OCI-LY7 (cell line): ENCODE data around the gene ST6GALNAC6. TPM values are rescaled to one million over a fixed set of nuclear protein-coding genes. Genes with fewer than 3 reads are reported as not detected.

ENCODE experiments used
- BruUV-seq: library from RNA; stranded (reverse); fragments of 400-500 nt; replicated peaks from 2 replicates; lab custom pipeline; 2021; lab: Mats Ljungman, UMichigan
- CTCF ChIA-PET: fragments of 300-600 bp; sonication (Branson Sonifier 250); formaldehyde crosslinking; loops from one replicate; lab custom pipeline; 2022; ENCODE audit warnings: antibody characterized with exemption; ENCODE audit not compliant: unreplicated experiment; lab: Charles Lee
- POLR2A ChIA-PET: fragments of 300-600 bp; sonication (Branson Sonifier 250); formaldehyde crosslinking; loops from one replicate; lab custom pipeline; 2022; ENCODE audit warnings: antibody characterized with exemption; lab: Charles Lee
- DNase-seq: peaks from one replicate; pipeline ENCODE4 v3.0.0-alpha.2; 2015; ENCODE audit warnings: low spot score
- H2AFZ ChIP-seq: fragments of 200-600 bp; sonication (generic), shearing (Covaris generic); 2 replicates; pipeline ENCODE4 v1.6.1; 2014; ENCODE audit warnings: mild to moderate bottlenecking, antibody characterized with exemption, low read length, moderate library complexity
- H3K27ac ChIP-seq: fragments of 200-600 bp; sonication (generic); 2 replicates; pipeline ENCODE4 v1.5.1; 2014; ENCODE audit warnings: mixed run types, low read depth, mild to moderate bottlenecking, moderate library complexity, low read length, inconsistent platforms; ENCODE audit not compliant: poor library complexity, severe bottlenecking
- H3K36me3 ChIP-seq: fragments of 200-600 bp; sonication (generic); 2 replicates; pipeline ENCODE4 v1.6.1; 2014; ENCODE audit warnings: mild to moderate bottlenecking, antibody characterized with exemption, low read length, moderate library complexity, mixed read lengths; ENCODE audit not compliant: insufficient read depth
- H3K4me1 ChIP-seq: fragments of 200-600 bp; sonication (generic); 2 replicates; pipeline ENCODE4 v1.5.1; 2014; ENCODE audit warnings: mild to moderate bottlenecking, low read length; ENCODE audit not compliant: insufficient read depth, poor library complexity, severe bottlenecking
- H3K4me2 ChIP-seq: fragments of 200-600 bp; sonication (generic); 2 replicates; pipeline ENCODE4 v1.6.1; 2014; ENCODE audit warnings: mild to moderate bottlenecking, low read length
- H3K4me3 ChIP-seq: fragments of 200-600 bp; sonication (generic); 2 replicates; pipeline ENCODE4 v1.5.1; 2014; ENCODE audit warnings: mild to moderate bottlenecking, low read depth, low read length; ENCODE audit not compliant: poor library complexity, severe bottlenecking
- H3K79me2 ChIP-seq: fragments of 200-600 bp; sonication (generic); 2 replicates; pipeline ENCODE4 v1.6.1; 2016; ENCODE audit warnings: low read depth, mild to moderate bottlenecking, low read length, moderate library complexity, mixed read lengths; ENCODE audit not compliant: insufficient read depth
- H3K9me2 ChIP-seq: fragments of 200-600 bp; sonication (generic); 2 replicates; pipeline ENCODE4 v1.6.1; 2016; ENCODE audit warnings: mild to moderate bottlenecking, low read length, mixed read lengths; ENCODE audit not compliant: insufficient read depth
- H3K9me3 ChIP-seq: fragments of 200-600 bp; sonication (generic); 2 replicates; pipeline ENCODE4 v1.6.1; 2014; ENCODE audit warnings: mild to moderate bottlenecking, mixed run types, low read length, mixed read lengths
- H4K20me1 ChIP-seq: fragments of 200-600 bp; sonication (generic); 2 replicates; pipeline ENCODE4 v1.6.1; 2014; ENCODE audit warnings: mild to moderate bottlenecking, antibody characterized with exemption, low read length, moderate library complexity, mixed read lengths; ENCODE audit not compliant: insufficient read depth
- CTCF ChIP-seq: fragments of 200-600 bp; sonication (generic); conservative IDR thresholded peaks from 2 replicates; pipeline ENCODE4 v1.5.1; 2014; ENCODE audit warnings: mild to moderate bottlenecking, antibody characterized with exemption, low read length, moderate library complexity, mixed read lengths
- EZH2phosphoT487 ChIP-seq: fragments of 200-600 bp; sonication (generic); IDR thresholded peaks from 2 replicates; pipeline ENCODE4 v1.6.1; 2018; ENCODE audit warnings: low read depth, borderline replicate concordance, mild to moderate bottlenecking, mixed run types, antibody characterized with exemption, low read length, moderate library complexity, mixed read lengths
- intact Hi-C: fragments of 100-400 bp; cut with micrococcal nuclease; formaldehyde crosslinking; loops from one replicate; pipeline ENCODE4 v1.10.0; 2022; ENCODE audit not compliant: unreplicated experiment
- total RNA-seq, 2 experiments: library from RNA; depleted of rRNA in 1 of 2; stranded (reverse); fragments of >200 nt in 1 of 2; shearing (Covaris generic) in 1 of 2; gene quantifications; 2 replicates each; pipeline ENCODE4 v1.2.3, GENCODE V29; 2014 to 2022

Gene ST6GALNAC6
- total RNA-seq, 2 experiments from 2014 or later: 43.7 to 51.3 TPM

- no peak overlapping the region for H3K4me2 ChIP-seq
- CTCF ChIA-PET: no interaction called here
- no peak for DNase-seq
- 0 out of 2 replicates have a peak, but pooled peaks cover 20% of the 10 kb centered on the region for H3K9me3 ChIP-seq
- H4K20me1 ChIP-seq: 0 out of 2 replicates have a peak, but pooled peaks cover 3% of the 10 kb centered on the region
- no peak overlapping the region for H3K27ac ChIP-seq
- H3K79me2 ChIP-seq: no peaks in the 10 kb centered on the region
- no TSS peak for BruUV-seq
- no peak overlapping the region for H3K4me3 ChIP-seq
- TF ChIP-seq CTCF (no peak), EZH2phosphoT487 (no peak)
- H3K4me1 ChIP-seq: peaks cover 32% of the 10 kb centered on the region
- H3K9me2 ChIP-seq: no peaks in the 10 kb centered on the region
- peaks cover 58% of the 10 kb centered on the region for H3K36me3 ChIP-seq
- POLR2A ChIA-PET: no interaction called here
- H2AFZ ChIP-seq: no peak overlapping the region
- intact Hi-C loops: no loop called here
Observed at GRCh38 chr9:127895811-127896210, 3.6 kb downstream of the ST6GALNAC6 start.

- intact Hi-C loops: no loop called here
- no peaks in the 10 kb centered on the region for H3K79me2 ChIP-seq
- POLR2A ChIA-PET: no interaction called here
- peaks cover 77% of the 10 kb centered on the region for H3K36me3 ChIP-seq
- H3K4me1 ChIP-seq: peaks cover 16% of the 10 kb centered on the region
- 0 out of 2 replicates have a peak, but pooled peaks cover 3% of the 10 kb centered on the region for H4K20me1 ChIP-seq
- TF ChIP-seq CTCF (no peak), EZH2phosphoT487 (no peak)
- no peak for DNase-seq
- H3K9me2 ChIP-seq: no peaks in the 10 kb centered on the region
- no peak overlapping the region for H3K4me3 ChIP-seq
- H3K4me2 ChIP-seq: no peak overlapping the region
- CTCF ChIA-PET: interaction anchor here (0.6 kb wide), 1 partner anchor 207 kb away, joined by 3 read pairs; no protein-coding TSS in a partner anchor
- H2AFZ ChIP-seq: no peak overlapping the region
- H3K27ac ChIP-seq: no peak overlapping the region
- H3K9me3 ChIP-seq: 0 out of 2 replicates have a peak, but pooled peaks cover 20% of the 10 kb centered on the region
- BruUV-seq: no TSS peak
Observed at GRCh38 chr9:127893392-127893791, 6.0 kb downstream of the ST6GALNAC6 start.

- ChIA-PET POLR2A (no interaction called here), CTCF (no interaction called here)
- BruUV-seq: no TSS peak
- no peak overlapping the region for H2AFZ ChIP-seq
- H3K4me1 ChIP-seq: peaks cover 13% of the 10 kb centered on the region
- H3K9me2 ChIP-seq: no peaks in the 10 kb centered on the region
- intact Hi-C loops: no loop called here
- no peak overlapping the region for H3K4me3 ChIP-seq
- TF ChIP-seq CTCF: no peak
- no peak for TF ChIP-seq EZH2phosphoT487
- H3K27ac ChIP-seq: no peak overlapping the region
- H3K79me2 ChIP-seq: no peaks in the 10 kb centered on the region
- 0 out of 2 replicates have a peak, but pooled peaks cover 3% of the 10 kb centered on the region for H4K20me1 ChIP-seq
- H3K4me2 ChIP-seq: no peak overlapping the region
- H3K9me3 ChIP-seq: 0 out of 2 replicates have a peak, but pooled peaks cover 20% of the 10 kb centered on the region
- H3K36me3 ChIP-seq: peaks cover 80% of the 10 kb centered on the region
- no peak for DNase-seq
Observed at GRCh38 chr9:127892831-127893230, 6.6 kb downstream of the ST6GALNAC6 start.
